ENCODE data around the gene OGDH. TPM values are rescaled to one million over a fixed set of nuclear protein-coding genes. Genes with fewer than 3 reads are reported as not detected.

OGDH gene
- total and polyA plus RNA-seq, 2 of the 13 experiments (the other 11 are each of a cell fraction or from before 2014, with no cell fraction given) = 17.4 to 25.4 TPM

DNA sequence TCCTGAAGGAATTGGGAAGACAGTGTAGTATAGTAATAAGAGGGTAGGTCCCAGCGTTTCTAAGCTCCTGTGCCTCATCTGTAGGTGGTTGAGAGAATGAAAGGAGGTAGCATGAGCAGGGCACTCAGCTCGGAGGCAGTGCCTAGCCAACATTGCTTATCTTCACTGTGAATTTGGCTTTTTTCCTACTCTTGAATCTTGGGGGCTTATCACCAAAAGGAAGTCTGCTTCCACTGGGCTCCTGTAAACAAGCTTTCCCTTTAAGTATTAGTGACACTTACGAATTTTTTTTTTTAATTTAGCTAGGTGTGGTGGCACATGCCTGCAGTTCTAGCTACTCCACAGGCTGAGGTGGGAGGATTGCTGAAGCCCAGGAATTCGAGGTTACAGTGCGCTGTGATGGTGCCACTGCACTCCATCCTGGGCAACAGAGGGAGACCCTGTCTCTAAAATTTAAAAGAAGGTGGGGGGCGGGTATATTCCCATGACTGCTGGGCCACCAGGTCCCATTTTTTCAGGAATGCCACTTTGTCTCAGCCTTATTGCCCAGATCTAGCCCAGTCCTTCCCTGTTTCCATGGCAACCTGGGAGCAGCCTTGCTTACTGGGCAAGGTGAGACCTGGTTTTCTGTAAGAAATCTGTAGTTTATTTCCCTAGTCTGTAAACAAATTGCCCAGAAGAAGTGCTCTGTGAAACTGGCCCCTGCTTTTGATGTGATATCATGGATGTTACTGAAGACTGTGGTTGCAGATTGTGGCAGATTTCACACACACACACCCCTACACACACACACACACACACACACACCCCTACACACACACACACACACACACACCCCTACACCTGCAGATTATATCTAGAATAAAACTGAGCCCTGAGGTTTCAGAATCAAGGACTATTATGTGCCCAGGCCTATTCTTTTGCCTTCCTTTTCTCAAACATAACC is 19.4 kb downstream of the OGDH start (continued):
- TF ChIP-seq, protein P1, sequence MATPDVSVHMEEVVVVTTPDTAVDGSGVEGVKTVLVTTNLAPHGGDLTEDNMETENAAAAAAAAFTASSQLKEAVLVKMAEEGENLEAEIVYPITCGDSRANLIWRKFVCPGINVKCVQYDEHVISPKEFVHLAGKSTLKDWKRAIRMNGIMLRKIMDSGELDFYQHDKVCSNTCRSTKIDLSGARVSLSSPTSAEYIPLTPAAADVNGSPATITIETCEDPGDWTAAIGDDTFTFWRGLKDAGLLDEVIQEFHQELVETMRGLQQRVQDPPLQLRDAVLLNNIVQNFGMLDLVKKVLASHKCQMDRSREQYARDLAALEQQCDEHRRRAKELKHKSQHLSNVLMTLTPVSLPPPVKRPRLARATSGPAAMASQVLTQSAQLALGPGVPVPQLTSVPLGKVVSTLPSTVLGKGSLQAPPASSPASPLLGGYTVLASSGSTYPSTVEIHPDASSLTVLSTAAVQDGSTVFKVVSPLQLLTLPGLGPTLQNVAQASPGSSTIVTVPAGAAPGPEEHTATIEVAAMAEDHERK (CRISPR knock-in tag; IDR thresholded peaks at IDR 0.05; ENCODE audit: low read depth) = no peak
- no peak for TF ChIP-seq RELA (CRISPR knock-in tag; IDR thresholded peaks at IDR 0.05)
- no peak for TF ChIP-seq RBM22 (optimal IDR thresholded peaks at IDR 0.05; ENCODE audit: low read length)
- TF ChIP-seq, protein P2, sequence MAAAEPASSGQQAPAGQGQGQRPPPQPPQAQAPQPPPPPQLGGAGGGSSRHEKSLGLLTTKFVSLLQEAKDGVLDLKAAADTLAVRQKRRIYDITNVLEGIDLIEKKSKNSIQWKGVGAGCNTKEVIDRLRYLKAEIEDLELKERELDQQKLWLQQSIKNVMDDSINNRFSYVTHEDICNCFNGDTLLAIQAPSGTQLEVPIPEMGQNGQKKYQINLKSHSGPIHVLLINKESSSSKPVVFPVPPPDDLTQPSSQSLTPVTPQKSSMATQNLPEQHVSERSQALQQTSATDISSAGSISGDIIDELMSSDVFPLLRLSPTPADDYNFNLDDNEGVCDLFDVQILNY (CRISPR knock-in tag; conservative IDR thresholded peaks at IDR 0.05) = no peak
- no peak for TF ChIP-seq AHR (CRISPR knock-in tag; IDR thresholded peaks at IDR 0.05)
- TF ChIP-seq BORCS8-MEF2B (CRISPR knock-in tag; IDR thresholded peaks at IDR 0.05) = no peak
- no peak for TF ChIP-seq MED13 (CRISPR knock-in tag; IDR thresholded peaks at IDR 0.05)
- no peak for TF ChIP-seq SMARCC2 (IDR thresholded peaks at IDR 0.05)
- TF ChIP-seq PHB2 (IDR thresholded peaks at IDR 0.05; ENCODE audit: partially characterized antibody) = no peak
- TF ChIP-seq GTF2F1 (IDR thresholded peaks at IDR 0.05; ENCODE audit: low read length) = no peak

DNA sequence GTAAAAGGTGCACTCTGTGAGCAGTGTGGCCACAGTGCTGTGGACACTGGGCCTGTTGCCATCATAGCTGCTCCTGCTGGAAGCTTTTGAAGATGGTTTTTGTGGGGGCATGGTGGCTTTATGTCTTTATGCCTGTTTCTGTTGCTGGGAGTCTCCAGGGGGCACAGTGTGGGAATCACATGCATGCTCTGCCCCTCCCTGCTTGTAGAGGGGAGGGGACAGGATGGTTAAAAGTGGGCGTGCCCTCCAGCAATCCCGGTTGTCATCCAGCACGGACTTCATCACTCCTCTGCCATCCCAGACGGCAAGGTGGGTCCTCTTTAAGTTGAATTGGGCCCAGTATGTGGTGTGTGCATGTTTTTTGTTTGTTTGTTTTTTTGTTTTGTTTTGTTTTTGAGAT is 20.2 kb downstream of the OGDH start:
- ChIA-PET POLR2A (no interaction called here), CTCF (ENCODE audit: low intra/inter-chr PET ratio, low total read pairs) (no interaction called here)
- no peaks in the 10 kb centered on the region for H3K9me3 ChIP-seq (ENCODE audit: low read length)
- DNase-seq (ENCODE audit: low spot score) (no peak), ATAC-seq (no peak), FAIRE-seq (no peak)
- no peak overlapping the region for H3K9ac ChIP-seq (ENCODE audit: insufficient read depth, low read depth, low read length)
- H3K4me3 ChIP-seq (replicated peaks in 1 of 3; ENCODE audit: insufficient read depth in 1 of 3, low read depth in 2 of 3, low read length in 3 of 3) = no peak overlapping the region
- peaks cover 16 to 32% of the 10 kb centered on the region in 2 experiments; a peak in 4 of 5 replicates for H3K36me3 ChIP-seq (replicated peaks in 1 of 2; ENCODE audit: control insufficient read depth in 1 of 2, insufficient read depth in 2 of 2, low read length in 2 of 2)
- no peaks in the 10 kb centered on the region for H3K27me3 ChIP-seq (ENCODE audit: control insufficient read depth in 1 of 2, insufficient read depth in 2 of 2, low read length in 2 of 2)
- BruUV-seq (replicated peaks) = no TSS peak
- no peaks in the 10 kb centered on the region for H4K20me1 ChIP-seq (ENCODE audit: insufficient read depth, low read length)
- H2AFZ ChIP-seq (ENCODE audit: low read length) = no peak overlapping the region
- in situ Hi-C loops (cut with HindIII; ENCODE audit: extremely low pct_ligation_motif_present, low pct_unique_long_range_greater_than_20kb) (no loop called here), intact Hi-C loops (cut with micrococcal nuclease; ENCODE audit: unreplicated experiment) (no loop called here)
- H3K79me2 ChIP-seq (ENCODE audit: insufficient read depth, low read length) = peaks cover 33% of the 10 kb centered on the region
- H3K4me1 ChIP-seq (ENCODE audit: insufficient read depth, low read length) = peaks cover 27% of the 10 kb centered on the region
- H3K4me2 ChIP-seq (ENCODE audit: low read depth, low read length) = no peak overlapping the region
- H3K27ac ChIP-seq (ENCODE audit: extremely low read length, insufficient read depth, low read length) = no peak overlapping the region
- 93% methylated on average over 4 of the region's 4 CpGs for WGBS (ENCODE audit: low lambda C conversion rate)
- no peak for TF ChIP-seq ZNF20 (CRISPR knock-in tag; IDR thresholded peaks at IDR 0.05)
- no peak for TF ChIP-seq HOXA7 (CRISPR knock-in tag; IDR thresholded peaks at IDR 0.05)
- no peak for TF ChIP-seq ZNF788 (CRISPR knock-in tag; IDR thresholded peaks at IDR 0.05; ENCODE audit: borderline replicate concordance)
- TF ChIP-seq, protein P3, sequence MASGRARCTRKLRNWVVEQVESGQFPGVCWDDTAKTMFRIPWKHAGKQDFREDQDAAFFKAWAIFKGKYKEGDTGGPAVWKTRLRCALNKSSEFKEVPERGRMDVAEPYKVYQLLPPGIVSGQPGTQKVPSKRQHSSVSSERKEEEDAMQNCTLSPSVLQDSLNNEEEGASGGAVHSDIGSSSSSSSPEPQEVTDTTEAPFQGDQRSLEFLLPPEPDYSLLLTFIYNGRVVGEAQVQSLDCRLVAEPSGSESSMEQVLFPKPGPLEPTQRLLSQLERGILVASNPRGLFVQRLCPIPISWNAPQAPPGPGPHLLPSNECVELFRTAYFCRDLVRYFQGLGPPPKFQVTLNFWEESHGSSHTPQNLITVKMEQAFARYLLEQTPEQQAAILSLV (CRISPR knock-in tag; IDR thresholded peaks at IDR 0.05; ENCODE audit: borderline replicate concordance) = no peak
- TF ChIP-seq NCOA5 (CRISPR knock-in tag; IDR thresholded peaks at IDR 0.05) = no peak
- TF ChIP-seq, protein P4, sequence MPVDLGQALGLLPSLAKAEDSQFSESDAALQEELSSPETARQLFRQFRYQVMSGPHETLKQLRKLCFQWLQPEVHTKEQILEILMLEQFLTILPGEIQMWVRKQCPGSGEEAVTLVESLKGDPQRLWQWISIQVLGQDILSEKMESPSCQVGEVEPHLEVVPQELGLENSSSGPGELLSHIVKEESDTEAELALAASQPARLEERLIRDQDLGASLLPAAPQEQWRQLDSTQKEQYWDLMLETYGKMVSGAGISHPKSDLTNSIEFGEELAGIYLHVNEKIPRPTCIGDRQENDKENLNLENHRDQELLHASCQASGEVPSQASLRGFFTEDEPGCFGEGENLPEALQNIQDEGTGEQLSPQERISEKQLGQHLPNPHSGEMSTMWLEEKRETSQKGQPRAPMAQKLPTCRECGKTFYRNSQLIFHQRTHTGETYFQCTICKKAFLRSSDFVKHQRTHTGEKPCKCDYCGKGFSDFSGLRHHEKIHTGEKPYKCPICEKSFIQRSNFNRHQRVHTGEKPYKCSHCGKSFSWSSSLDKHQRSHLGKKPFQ (CRISPR knock-in tag; IDR thresholded peaks at IDR 0.05; ENCODE audit: insufficient replicate concordance) = no peak
- TF ChIP-seq ZNF256 (CRISPR knock-in tag; conservative IDR thresholded peaks at IDR 0.05) = no peak
- TF ChIP-seq ZNF329 (CRISPR knock-in tag; IDR thresholded peaks at IDR 0.05; ENCODE audit: low read depth) = no peak
